CD4-positive, alpha-beta T cell treated with Interleukin-6 at 100 ng/mL for 8 hours (primary cell): ENCODE measurements around the gene REC8.

Source experiments
- DNase-seq: peaks from one replicate; pipeline ENCODE4 v3.0.0-alpha.2; 2020; ENCODE audit warnings: mixed read lengths, low spot score

The REC8 gene

GRCh38 chr14:24159777-24160498, 11.9 kb upstream of the REC8 start:
- no peak for DNase-seq

- DNase-seq = no peak
Observed at GRCh38 chr14:24160499-24160849, 11.4 kb upstream of the REC8 start.

- peak; percentile 96 for DNase-seq
Observed at GRCh38 chr14:24160850-24161804, 10.8 kb upstream of the REC8 start, which contains the start of gene IRF9. Gene IRF9, plus strand, starts transcription at chr14:24161265. Its CDS starts 880 bp downstream, at chr14:24162145.

- DNase-seq = no peak
Observed at GRCh38 chr14:24162093-24162492, 9.8 kb upstream of the REC8 start.

GRCh38 chr14:24164518-24164991, 7.3 kb upstream of the REC8 start:
- DNase-seq = no peak

- DNase-seq = no peak
Observed at GRCh38 chr14:24165785-24166184, 6.1 kb upstream of the REC8 start.

GRCh38 chr14:24167469-24168114, 4.3 kb upstream of the REC8 start:
- no peak for DNase-seq

GRCh38 chr14:24172261-24172860, 481 bp downstream of the REC8 start:
- no peak for DNase-seq

- DNase-seq = no peak
Observed at GRCh38 chr14:24172871-24173281, 996 bp downstream of the REC8 start.

GRCh38 chr14:24176599-24176998, 4.7 kb downstream of the REC8 start:
- DNase-seq = no peak

- DNase-seq = no peak
Observed at GRCh38 chr14:24177041-24177825, 5.4 kb downstream of the REC8 start.

GRCh38 chr14:24177891-24178290, 6.0 kb downstream of the REC8 start:
- no peak for DNase-seq

- DNase-seq = no peak
Observed at GRCh38 chr14:24178399-24179178, 6.7 kb downstream of the REC8 start.

- DNase-seq = no peak
Observed at GRCh38 chr14:24179294-24179960, 7.5 kb downstream of the REC8 start.

GRCh38 chr14:24179961-24180796, 8.3 kb downstream of the REC8 start:
- DNase-seq = no peak

GRCh38 chr14:24181371-24182077, 9.6 kb downstream of the REC8 start:
- no peak for DNase-seq

GRCh38 chr14:24182110-24182882, 10.4 kb downstream of the REC8 start:
- DNase-seq = no peak
